HepG2 (cell line): ENCODE measurements around the gene ANAPC1. TPM values are rescaled to one million over a fixed set of nuclear protein-coding genes. Genes with fewer than 3 reads are reported as not detected.
A peak's percentile ranks its signal among the peaks of the same experiment; 100 is the strongest.

Experiments used
- ADNP ChIP-seq: sonication (generic); formaldehyde crosslinking; IDR thresholded peaks from 2 replicates; pipeline ENCODE4 v1.4.0; 2020; ENCODE audit warnings: missing genetic modification reagents
- CEBPB ChIP-seq: IDR thresholded peaks from 2 replicates; pipeline ENCODE4 v1.6.1; 2011; ENCODE audit warnings: low read depth, low read length, improper control_type of control experiment, borderline replicate concordance
- GPN1 ChIP-seq: sonication (generic); formaldehyde crosslinking; IDR thresholded peaks from 2 replicates; pipeline ENCODE4 v1.5.1; 2020; ENCODE audit warnings: missing genetic modification reagents, borderline replicate concordance
- JARID2 ChIP-seq: sonication (generic); formaldehyde crosslinking; IDR thresholded peaks from 2 replicates; pipeline ENCODE4 v1.8.1; 2023; ENCODE audit warnings: missing genetic modification reagents, inconsistent platforms; ENCODE audit not compliant: insufficient replicate concordance
- KAT2B ChIP-seq: fragments of 150-350 bp; IDR thresholded peaks from 2 replicates; pipeline ENCODE4 v1.6.1; 2014; ENCODE audit warnings: low read depth, low read length, borderline replicate concordance
- KDM6A ChIP-seq: IDR thresholded peaks from 2 replicates; pipeline ENCODE4 v1.6.1; 2016; ENCODE audit warnings: low read depth
- KMT2B ChIP-seq: IDR thresholded peaks from 2 replicates; pipeline ENCODE4 v1.6.1; 2016; ENCODE audit warnings: missing genetic modification reagents, missing compliant biosample characterization
- ONECUT2 ChIP-seq: sonication (generic); formaldehyde crosslinking; IDR thresholded peaks from 2 replicates; pipeline ENCODE4 v1.4.0; 2020; ENCODE audit warnings: missing genetic modification reagents
- SALL1 ChIP-seq: sonication (generic); formaldehyde crosslinking; IDR thresholded peaks from 2 replicates; pipeline ENCODE4 v1.8.0; 2022; ENCODE audit warnings: mild to moderate bottlenecking, missing genetic modification reagents
- SIN3A ChIP-seq: IDR thresholded peaks from 2 replicates; pipeline ENCODE4 v1.6.1; 2011; ENCODE audit warnings: low read depth, mild to moderate bottlenecking, control low read depth, low read length, borderline replicate concordance
- ZNF136 ChIP-seq: sonication (generic); formaldehyde crosslinking; IDR thresholded peaks from 2 replicates; pipeline ENCODE4 v1.8.1; 2022; ENCODE audit warnings: low read depth, mild to moderate bottlenecking, moderate library complexity, missing genetic modification reagents
- ZNF138 ChIP-seq: sonication (generic); formaldehyde crosslinking; IDR thresholded peaks from 2 replicates; pipeline ENCODE4 v1.5.0; 2020; ENCODE audit warnings: mild to moderate bottlenecking, low read depth, missing genetic modification reagents
- ZNF557 ChIP-seq: sonication (generic); formaldehyde crosslinking; IDR thresholded peaks from 2 replicates; pipeline ENCODE4 v1.4.0; 2020; ENCODE audit warnings: missing genetic modification reagents
- ZNF567 ChIP-seq: sonication (generic); formaldehyde crosslinking; IDR thresholded peaks from 2 replicates; pipeline ENCODE4 v1.8.1; 2023; ENCODE audit warnings: mild to moderate bottlenecking, missing genetic modification reagents, borderline replicate concordance
- ZNF839 ChIP-seq: sonication (generic); formaldehyde crosslinking; IDR thresholded peaks from 2 replicates; pipeline ENCODE4 v1.4.0; 2020; ENCODE audit warnings: missing genetic modification reagents, mild to moderate bottlenecking, borderline replicate concordance
- polyA plus RNA-seq, 8 experiments: library from polyadenylated mRNA; depleted of rRNA in 3 of 8; stranded (reverse) in 7 of 8; unstranded in 1 of 8; fragments of >200 nt; fragmentation: Illumina TruSeq in 4 of 8; extraction: Trizol in 4 of 8; gene quantifications; 2 replicates each; pipeline versions ENCODE4 v1.2.1 to v1.2.3, GENCODE V29; 2011 to 2016; ENCODE audit warnings: low read depth in 4 of 8, missing spikeins in 1 of 8, mixed read lengths in 1 of 8; ENCODE audit not compliant: insufficient read depth in 1 of 8
- total RNA-seq, 5 experiments: library from RNA; depleted of rRNA; stranded (reverse); fragments of >200 nt; fragmentation: Illumina TruSeq; extraction: Trizol; gene quantifications; 2 replicates each; pipeline ENCODE4 v1.2.3, GENCODE V29; 2016; ENCODE audit warnings: low read depth in 1 of 5
- TF ChIP-seq, protein P1 (sequence below): sonication (generic); formaldehyde crosslinking; IDR thresholded peaks from 2 replicates; pipeline ENCODE4 v1.4.0; 2020; ENCODE audit warnings: missing genetic modification reagents, borderline replicate concordance
- TF ChIP-seq, protein P2 (sequence below): IDR thresholded peaks from 2 replicates; pipeline ENCODE4 v1.6.1; 2016; ENCODE audit warnings: low read depth, missing genetic modification reagents, missing compliant biosample characterization
- TF ChIP-seq, protein P3 (sequence below): IDR thresholded peaks from 2 replicates; pipeline ENCODE4 v1.6.1; 2016; ENCODE audit warnings: control low read depth

ANAPC1 gene
- total and polyA plus RNA-seq, 2 of the 13 experiments (the other 11 are each of a cell fraction or from before 2014, with no cell fraction given), result 50.0 to 89.7 TPM

GRCh38 chr2:111897924-111898702 lies 14.1 kb upstream of the ANAPC1 start, which contains the start of gene MERTK (continued):
- TF ChIP-seq, protein P1, sequence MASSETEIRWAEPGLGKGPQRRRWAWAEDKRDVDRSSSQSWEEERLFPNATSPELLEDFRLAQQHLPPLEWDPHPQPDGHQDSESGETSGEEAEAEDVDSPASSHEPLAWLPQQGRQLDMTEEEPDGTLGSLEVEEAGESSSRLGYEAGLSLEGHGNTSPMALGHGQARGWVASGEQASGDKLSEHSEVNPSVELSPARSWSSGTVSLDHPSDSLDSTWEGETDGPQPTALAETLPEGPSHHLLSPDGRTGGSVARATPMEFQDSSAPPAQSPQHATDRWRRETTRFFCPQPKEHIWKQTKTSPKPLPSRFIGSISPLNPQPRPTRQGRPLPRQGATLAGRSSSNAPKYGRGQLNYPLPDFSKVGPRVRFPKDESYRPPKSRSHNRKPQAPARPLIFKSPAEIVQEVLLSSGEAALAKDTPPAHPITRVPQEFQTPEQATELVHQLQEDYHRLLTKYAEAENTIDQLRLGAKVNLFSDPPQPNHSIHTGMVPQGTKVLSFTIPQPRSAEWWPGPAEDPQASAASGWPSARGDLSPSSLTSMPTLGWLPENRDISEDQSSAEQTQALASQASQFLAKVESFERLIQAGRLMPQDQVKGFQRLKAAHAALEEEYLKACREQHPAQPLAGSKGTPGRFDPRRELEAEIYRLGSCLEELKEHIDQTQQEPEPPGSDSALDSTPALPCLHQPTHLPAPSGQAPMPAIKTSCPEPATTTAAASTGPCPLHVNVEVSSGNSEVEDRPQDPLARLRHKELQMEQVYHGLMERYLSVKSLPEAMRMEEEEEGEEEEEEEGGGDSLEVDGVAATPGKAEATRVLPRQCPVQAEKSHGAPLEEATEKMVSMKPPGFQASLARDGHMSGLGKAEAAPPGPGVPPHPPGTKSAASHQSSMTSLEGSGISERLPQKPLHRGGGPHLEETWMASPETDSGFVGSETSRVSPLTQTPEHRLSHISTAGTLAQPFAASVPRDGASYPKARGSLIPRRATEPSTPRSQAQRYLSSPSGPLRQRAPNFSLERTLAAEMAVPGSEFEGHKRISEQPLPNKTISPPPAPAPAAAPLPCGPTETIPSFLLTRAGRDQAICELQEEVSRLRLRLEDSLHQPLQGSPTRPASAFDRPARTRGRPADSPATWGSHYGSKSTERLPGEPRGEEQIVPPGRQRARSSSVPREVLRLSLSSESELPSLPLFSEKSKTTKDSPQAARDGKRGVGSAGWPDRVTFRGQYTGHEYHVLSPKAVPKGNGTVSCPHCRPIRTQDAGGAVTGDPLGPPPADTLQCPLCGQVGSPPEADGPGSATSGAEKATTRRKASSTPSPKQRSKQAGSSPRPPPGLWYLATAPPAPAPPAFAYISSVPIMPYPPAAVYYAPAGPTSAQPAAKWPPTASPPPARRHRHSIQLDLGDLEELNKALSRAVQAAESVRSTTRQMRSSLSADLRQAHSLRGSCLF (CRISPR knock-in tag), result no peak
- TF ChIP-seq ZNF839 (CRISPR knock-in tag) (no peak; the same call in 1 of the 2 replicates), GPN1 (no peak), KMT2B (CRISPR knock-in tag) (peak; percentile 80), ZNF557 (CRISPR knock-in tag) (0 out of 2 replicates have a peak, but pooled peaks have one; percentile 68), SIN3A (peak; percentile 76; the same call in 1 of the 2 replicates), KAT2B (no peak), ZNF138 (CRISPR knock-in tag) (no peak), ZNF567 (CRISPR knock-in tag) (no peak), JARID2 (CRISPR knock-in tag) (peak; percentile 89), SALL1 (CRISPR knock-in tag) (peak; percentile 79), KDM6A (CRISPR knock-in tag) (no peak), ONECUT2 (CRISPR knock-in tag) (no peak), ZNF136 (peak; percentile 63; the same call in 1 of the 2 replicates), ADNP (CRISPR knock-in tag) (peak; percentile 56; the same call in 1 of the 2 replicates), CEBPB (no peak)
- TF ChIP-seq, protein P2, sequence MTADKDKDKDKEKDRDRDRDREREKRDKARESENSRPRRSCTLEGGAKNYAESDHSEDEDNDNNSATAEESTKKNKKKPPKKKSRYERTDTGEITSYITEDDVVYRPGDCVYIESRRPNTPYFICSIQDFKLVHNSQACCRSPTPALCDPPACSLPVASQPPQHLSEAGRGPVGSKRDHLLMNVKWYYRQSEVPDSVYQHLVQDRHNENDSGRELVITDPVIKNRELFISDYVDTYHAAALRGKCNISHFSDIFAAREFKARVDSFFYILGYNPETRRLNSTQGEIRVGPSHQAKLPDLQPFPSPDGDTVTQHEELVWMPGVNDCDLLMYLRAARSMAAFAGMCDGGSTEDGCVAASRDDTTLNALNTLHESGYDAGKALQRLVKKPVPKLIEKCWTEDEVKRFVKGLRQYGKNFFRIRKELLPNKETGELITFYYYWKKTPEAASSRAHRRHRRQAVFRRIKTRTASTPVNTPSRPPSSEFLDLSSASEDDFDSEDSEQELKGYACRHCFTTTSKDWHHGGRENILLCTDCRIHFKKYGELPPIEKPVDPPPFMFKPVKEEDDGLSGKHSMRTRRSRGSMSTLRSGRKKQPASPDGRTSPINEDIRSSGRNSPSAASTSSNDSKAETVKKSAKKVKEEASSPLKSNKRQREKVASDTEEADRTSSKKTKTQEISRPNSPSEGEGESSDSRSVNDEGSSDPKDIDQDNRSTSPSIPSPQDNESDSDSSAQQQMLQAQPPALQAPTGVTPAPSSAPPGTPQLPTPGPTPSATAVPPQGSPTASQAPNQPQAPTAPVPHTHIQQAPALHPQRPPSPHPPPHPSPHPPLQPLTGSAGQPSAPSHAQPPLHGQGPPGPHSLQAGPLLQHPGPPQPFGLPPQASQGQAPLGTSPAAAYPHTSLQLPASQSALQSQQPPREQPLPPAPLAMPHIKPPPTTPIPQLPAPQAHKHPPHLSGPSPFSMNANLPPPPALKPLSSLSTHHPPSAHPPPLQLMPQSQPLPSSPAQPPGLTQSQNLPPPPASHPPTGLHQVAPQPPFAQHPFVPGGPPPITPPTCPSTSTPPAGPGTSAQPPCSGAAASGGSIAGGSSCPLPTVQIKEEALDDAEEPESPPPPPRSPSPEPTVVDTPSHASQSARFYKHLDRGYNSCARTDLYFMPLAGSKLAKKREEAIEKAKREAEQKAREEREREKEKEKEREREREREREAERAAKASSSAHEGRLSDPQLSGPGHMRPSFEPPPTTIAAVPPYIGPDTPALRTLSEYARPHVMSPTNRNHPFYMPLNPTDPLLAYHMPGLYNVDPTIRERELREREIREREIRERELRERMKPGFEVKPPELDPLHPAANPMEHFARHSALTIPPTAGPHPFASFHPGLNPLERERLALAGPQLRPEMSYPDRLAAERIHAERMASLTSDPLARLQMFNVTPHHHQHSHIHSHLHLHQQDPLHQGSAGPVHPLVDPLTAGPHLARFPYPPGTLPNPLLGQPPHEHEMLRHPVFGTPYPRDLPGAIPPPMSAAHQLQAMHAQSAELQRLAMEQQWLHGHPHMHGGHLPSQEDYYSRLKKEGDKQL (CRISPR knock-in tag), result 0 out of 2 replicates have a peak, but pooled peaks have one; percentile 61
- TF ChIP-seq, protein P3, sequence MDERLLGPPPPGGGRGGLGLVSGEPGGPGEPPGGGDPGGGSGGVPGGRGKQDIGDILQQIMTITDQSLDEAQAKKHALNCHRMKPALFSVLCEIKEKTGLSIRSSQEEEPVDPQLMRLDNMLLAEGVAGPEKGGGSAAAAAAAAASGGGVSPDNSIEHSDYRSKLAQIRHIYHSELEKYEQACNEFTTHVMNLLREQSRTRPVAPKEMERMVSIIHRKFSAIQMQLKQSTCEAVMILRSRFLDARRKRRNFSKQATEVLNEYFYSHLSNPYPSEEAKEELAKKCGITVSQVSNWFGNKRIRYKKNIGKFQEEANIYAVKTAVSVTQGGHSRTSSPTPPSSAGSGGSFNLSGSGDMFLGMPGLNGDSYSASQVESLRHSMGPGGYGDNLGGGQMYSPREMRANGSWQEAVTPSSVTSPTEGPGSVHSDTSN (CRISPR knock-in tag), result no peak
